Mammary epithelial cell (primary cell): Measurements from ENCODE around the gene DSTYK.

ENCODE experiments used
- EZH2 ChIP-seq: IDR thresholded peaks from 2 replicates; pipeline ENCODE4 v1.6.1; 2012; ENCODE audit warnings: low read length, inconsistent platforms, borderline replicate concordance
- TF ChIP-seq, protein P1 (sequence below), 2 donors: IDR thresholded peaks in 1 of 2; conservative IDR thresholded peaks in 1 of 2; 2 replicates each; pipeline ENCODE4 v1.5.1; 2011 to 2012; ENCODE audit warnings: inconsistent platforms in 2 of 2, low read length in 2 of 2, mild to moderate bottlenecking in 2 of 2, control low read depth in 1 of 2, low read depth in 1 of 2; ENCODE audit not compliant: insufficient read depth in 1 of 2; ENCODE audit errors: extremely low read depth in 1 of 2

DNA sequence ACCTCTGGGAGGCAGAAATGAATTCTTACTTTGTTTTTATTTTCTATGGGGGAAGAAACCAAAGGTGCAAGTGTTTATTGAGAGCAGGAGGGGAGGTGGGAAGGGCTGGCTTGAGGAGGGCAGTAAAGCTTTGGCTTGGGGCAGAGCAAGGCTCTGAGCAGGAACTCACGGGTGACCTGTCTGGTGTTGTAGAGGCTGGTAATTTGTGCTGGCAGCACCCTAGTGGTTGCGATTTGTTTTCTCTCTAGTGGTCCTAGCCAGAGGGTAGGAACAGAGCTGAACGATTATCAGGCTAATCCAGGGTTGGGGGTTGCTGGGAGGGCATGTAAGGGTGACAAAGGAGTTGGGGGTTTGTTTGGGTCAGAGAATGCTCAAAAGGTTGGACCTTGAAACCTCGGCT, 32.9 kb upstream of the DSTYK start:
- TF ChIP-seq, protein P1, sequence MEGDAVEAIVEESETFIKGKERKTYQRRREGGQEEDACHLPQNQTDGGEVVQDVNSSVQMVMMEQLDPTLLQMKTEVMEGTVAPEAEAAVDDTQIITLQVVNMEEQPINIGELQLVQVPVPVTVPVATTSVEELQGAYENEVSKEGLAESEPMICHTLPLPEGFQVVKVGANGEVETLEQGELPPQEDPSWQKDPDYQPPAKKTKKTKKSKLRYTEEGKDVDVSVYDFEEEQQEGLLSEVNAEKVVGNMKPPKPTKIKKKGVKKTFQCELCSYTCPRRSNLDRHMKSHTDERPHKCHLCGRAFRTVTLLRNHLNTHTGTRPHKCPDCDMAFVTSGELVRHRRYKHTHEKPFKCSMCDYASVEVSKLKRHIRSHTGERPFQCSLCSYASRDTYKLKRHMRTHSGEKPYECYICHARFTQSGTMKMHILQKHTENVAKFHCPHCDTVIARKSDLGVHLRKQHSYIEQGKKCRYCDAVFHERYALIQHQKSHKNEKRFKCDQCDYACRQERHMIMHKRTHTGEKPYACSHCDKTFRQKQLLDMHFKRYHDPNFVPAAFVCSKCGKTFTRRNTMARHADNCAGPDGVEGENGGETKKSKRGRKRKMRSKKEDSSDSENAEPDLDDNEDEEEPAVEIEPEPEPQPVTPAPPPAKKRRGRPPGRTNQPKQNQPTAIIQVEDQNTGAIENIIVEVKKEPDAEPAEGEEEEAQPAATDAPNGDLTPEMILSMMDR (conservative IDR thresholded peaks at IDR 0.05 in 1 of 2, IDR thresholded peaks at IDR 0.05 in 1 of 2; ENCODE audit: extremely low read depth in 1 of 2, insufficient read depth in 1 of 2, low read depth in 1 of 2, low read length in 2 of 2), result no peak
- no peak for TF ChIP-seq EZH2
